Panc1 (cell line): Measurements from ENCODE around the gene ABCG5.

Experiments
- CTCF ChIP-seq: fragments of 450-650 bp; IDR thresholded peaks from 2 replicates; pipeline ENCODE4 v1.5.1; 2017; ENCODE audit warnings: mild to moderate bottlenecking
- POLR2AphosphoS5 ChIP-seq: IDR thresholded peaks from 2 replicates; pipeline ENCODE4 v1.6.1; 2012; ENCODE audit warnings: mild to moderate bottlenecking, low read depth, low read length, moderate library complexity
- SIN3A ChIP-seq: IDR thresholded peaks from 2 replicates; pipeline ENCODE4 v1.6.1; 2012; ENCODE audit warnings: low read depth, mild to moderate bottlenecking, low read length, moderate library complexity, borderline replicate concordance; ENCODE audit not compliant: insufficient read depth
- TCF7L2 ChIP-seq: IDR thresholded peaks from 2 replicates; pipeline ENCODE4 v1.6.1; 2011; ENCODE audit warnings: mild to moderate bottlenecking, low read depth, low read length, inconsistent platforms
- TF ChIP-seq, protein P1 (sequence below), 2 experiments: IDR thresholded peaks; 2 replicates each; pipeline ENCODE4 v1.6.1; 2011 to 2012; ENCODE audit warnings: low read depth in 2 of 2, control low read depth in 1 of 2, low read length in 1 of 2, mild to moderate bottlenecking in 1 of 2, moderate library complexity in 1 of 2; ENCODE audit not compliant: insufficient read depth in 1 of 2

- TF ChIP-seq SIN3A (no peak), CTCF (no peak), POLR2AphosphoS5 (no peak), TCF7L2 (no peak)
- TF ChIP-seq, protein P1, sequence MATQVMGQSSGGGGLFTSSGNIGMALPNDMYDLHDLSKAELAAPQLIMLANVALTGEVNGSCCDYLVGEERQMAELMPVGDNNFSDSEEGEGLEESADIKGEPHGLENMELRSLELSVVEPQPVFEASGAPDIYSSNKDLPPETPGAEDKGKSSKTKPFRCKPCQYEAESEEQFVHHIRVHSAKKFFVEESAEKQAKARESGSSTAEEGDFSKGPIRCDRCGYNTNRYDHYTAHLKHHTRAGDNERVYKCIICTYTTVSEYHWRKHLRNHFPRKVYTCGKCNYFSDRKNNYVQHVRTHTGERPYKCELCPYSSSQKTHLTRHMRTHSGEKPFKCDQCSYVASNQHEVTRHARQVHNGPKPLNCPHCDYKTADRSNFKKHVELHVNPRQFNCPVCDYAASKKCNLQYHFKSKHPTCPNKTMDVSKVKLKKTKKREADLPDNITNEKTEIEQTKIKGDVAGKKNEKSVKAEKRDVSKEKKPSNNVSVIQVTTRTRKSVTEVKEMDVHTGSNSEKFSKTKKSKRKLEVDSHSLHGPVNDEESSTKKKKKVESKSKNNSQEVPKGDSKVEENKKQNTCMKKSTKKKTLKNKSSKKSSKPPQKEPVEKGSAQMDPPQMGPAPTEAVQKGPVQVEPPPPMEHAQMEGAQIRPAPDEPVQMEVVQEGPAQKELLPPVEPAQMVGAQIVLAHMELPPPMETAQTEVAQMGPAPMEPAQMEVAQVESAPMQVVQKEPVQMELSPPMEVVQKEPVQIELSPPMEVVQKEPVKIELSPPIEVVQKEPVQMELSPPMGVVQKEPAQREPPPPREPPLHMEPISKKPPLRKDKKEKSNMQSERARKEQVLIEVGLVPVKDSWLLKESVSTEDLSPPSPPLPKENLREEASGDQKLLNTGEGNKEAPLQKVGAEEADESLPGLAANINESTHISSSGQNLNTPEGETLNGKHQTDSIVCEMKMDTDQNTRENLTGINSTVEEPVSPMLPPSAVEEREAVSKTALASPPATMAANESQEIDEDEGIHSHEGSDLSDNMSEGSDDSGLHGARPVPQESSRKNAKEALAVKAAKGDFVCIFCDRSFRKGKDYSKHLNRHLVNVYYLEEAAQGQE (IDR thresholded peaks at IDR 0.05; ENCODE audit: insufficient read depth in 1 of 2, low read depth in 2 of 2, low read length in 1 of 2), result no peak
These were observed 6.5 kb upstream of the ABCG5 start for GRCh38 chr2:43845181-43845580.
